DOHH2 (cell line): Measurements from ENCODE around the gene CLDN25.

Experiments used
- H3F3A ChIP-seq: fragments of 200-600 bp; sonication (generic), shearing (Covaris generic); 2 replicates; pipeline ENCODE4 v1.6.0; 2016; ENCODE audit warnings: antibody characterized with exemption, mild to moderate bottlenecking; ENCODE audit not compliant: control insufficient read depth, insufficient read depth
- H3K27ac ChIP-seq: fragments of 200-600 bp; sonication (generic); 2 replicates; pipeline ENCODE4 v1.5.1; 2014; ENCODE audit warnings: low read depth, mild to moderate bottlenecking, low read length, moderate library complexity
- H3K27me3 ChIP-seq: fragments of 200-600 bp; sonication (generic); 2 replicates; pipeline ENCODE4 v1.6.1; 2014; ENCODE audit warnings: mild to moderate bottlenecking, low read length, mixed read lengths; ENCODE audit not compliant: control insufficient read depth
- H3K36me3 ChIP-seq: fragments of 200-600 bp; sonication (generic); 2 replicates; pipeline ENCODE4 v1.6.1; 2014; ENCODE audit warnings: mild to moderate bottlenecking, low read length, moderate library complexity, mixed read lengths; ENCODE audit not compliant: control insufficient read depth
- H3K4me1 ChIP-seq: fragments of 200-600 bp; sonication (generic); 2 replicates; pipeline ENCODE4 v1.6.1; 2014; ENCODE audit warnings: mild to moderate bottlenecking, low read length, mixed read lengths; ENCODE audit not compliant: control insufficient read depth
- H3K4me2 ChIP-seq: fragments of 200-600 bp; sonication (generic); 2 replicates; pipeline ENCODE4 v1.6.0; 2014; ENCODE audit warnings: mild to moderate bottlenecking, low read length, moderate library complexity
- H3K4me3 ChIP-seq: fragments of 200-600 bp; sonication (generic); 2 replicates; pipeline ENCODE4 v1.5.1; 2014; ENCODE audit warnings: mild to moderate bottlenecking, low read length, mixed read lengths
- H3K79me2 ChIP-seq: fragments of 200-600 bp; sonication (generic); 2 replicates; pipeline ENCODE4 v1.6.1; 2014; ENCODE audit warnings: mild to moderate bottlenecking, low read length, mixed read lengths; ENCODE audit not compliant: control insufficient read depth
- H3K9me2 ChIP-seq: fragments of 200-600 bp; sonication (generic); replicated peaks from 2 replicates; pipeline ENCODE4 v1.6.1; 2014; ENCODE audit warnings: mild to moderate bottlenecking, low read length, mixed read lengths; ENCODE audit not compliant: control insufficient read depth
- H3K9me3 ChIP-seq: fragments of 200-600 bp; sonication (generic); 2 replicates; pipeline ENCODE4 v1.6.1; 2014; ENCODE audit warnings: antibody characterized with exemption, low read length, mixed read lengths; ENCODE audit not compliant: control insufficient read depth, insufficient read depth
- H4K20me1 ChIP-seq: fragments of 200-600 bp; sonication (generic); 2 replicates; pipeline ENCODE4 v1.6.0; 2014; ENCODE audit warnings: low read depth, mild to moderate bottlenecking, antibody characterized with exemption, low read length, moderate library complexity; ENCODE audit not compliant: control insufficient read depth, insufficient read depth
- EZH2phosphoT487 ChIP-seq: fragments of 200-600 bp; sonication (generic); IDR thresholded peaks from 2 replicates; pipeline ENCODE4 v1.6.1; 2017; ENCODE audit warnings: borderline replicate concordance, mild to moderate bottlenecking, antibody characterized with exemption, low read length, moderate library complexity, mixed read lengths
- TF ChIP-seq, protein P1 (sequence below): fragments of 200-600 bp; sonication (generic); IDR thresholded peaks from one replicate; pipeline ENCODE4 v1.5.1; 2014; ENCODE audit warnings: antibody characterized with exemption, mild to moderate bottlenecking, low read depth, low read length; ENCODE audit not compliant: poor library complexity, severe bottlenecking

CLDN25 gene

DNA sequence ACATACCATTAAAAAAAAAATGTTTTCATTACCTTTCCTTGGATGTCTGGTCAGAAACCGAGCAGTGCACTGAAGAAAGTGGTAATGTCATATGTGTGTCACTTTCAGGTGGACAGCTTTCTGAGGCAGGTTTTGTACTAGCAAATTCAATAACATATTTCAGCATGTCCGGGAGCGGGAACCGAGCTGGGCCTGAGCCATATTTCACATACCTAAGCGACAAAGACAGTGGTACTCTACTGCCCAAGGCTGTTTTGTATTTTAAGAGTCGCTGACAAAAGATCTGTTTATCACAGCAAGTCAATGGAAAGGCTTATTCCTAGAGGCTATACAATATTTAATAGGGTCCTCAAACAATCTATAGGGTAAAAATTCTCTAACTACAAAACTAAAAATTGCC is 38.0 kb downstream of the CLDN25 start:
- Histone ChIP-seq H3K4me1 (peaks cover 4% of the 10 kb centered on the region), H3K36me3 (peaks cover 42% of the 10 kb centered on the region), H3K4me3 (no peak overlapping the region), H3K9me2 (no peaks in the 10 kb centered on the region), H3K79me2 (no peaks in the 10 kb centered on the region), H3K27me3 (no peaks in the 10 kb centered on the region), H3F3A (no peaks in the 10 kb centered on the region), H3K4me2 (no peak overlapping the region), H4K20me1 (no peaks in the 10 kb centered on the region), H3K9me3 (no peaks in the 10 kb centered on the region), H3K27ac (no peak overlapping the region)
- TF ChIP-seq, protein P1, sequence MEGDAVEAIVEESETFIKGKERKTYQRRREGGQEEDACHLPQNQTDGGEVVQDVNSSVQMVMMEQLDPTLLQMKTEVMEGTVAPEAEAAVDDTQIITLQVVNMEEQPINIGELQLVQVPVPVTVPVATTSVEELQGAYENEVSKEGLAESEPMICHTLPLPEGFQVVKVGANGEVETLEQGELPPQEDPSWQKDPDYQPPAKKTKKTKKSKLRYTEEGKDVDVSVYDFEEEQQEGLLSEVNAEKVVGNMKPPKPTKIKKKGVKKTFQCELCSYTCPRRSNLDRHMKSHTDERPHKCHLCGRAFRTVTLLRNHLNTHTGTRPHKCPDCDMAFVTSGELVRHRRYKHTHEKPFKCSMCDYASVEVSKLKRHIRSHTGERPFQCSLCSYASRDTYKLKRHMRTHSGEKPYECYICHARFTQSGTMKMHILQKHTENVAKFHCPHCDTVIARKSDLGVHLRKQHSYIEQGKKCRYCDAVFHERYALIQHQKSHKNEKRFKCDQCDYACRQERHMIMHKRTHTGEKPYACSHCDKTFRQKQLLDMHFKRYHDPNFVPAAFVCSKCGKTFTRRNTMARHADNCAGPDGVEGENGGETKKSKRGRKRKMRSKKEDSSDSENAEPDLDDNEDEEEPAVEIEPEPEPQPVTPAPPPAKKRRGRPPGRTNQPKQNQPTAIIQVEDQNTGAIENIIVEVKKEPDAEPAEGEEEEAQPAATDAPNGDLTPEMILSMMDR = no peak
- no peak for TF ChIP-seq EZH2phosphoT487

DNA sequence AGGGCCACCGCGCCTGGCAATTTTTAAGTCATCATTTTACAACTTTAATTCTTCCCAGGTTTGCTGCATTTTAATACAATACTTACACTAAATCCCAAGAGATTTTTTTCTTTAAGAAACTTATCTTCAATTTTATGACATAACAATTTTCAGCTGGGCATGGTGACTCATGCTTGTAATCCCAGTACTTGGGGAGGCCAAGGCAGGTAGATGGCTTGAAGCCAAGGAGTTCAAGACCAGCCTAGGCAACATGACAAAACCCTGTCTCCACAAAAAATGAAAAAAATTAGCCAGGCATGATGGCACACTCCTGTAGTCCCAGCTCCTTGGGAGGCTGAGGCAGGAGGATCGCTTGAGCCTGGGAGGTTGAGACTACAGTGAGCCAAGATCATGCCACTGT is 38.8 kb downstream of the CLDN25 start:
- Histone ChIP-seq H3K4me3 (no peak overlapping the region), H3F3A (no peaks in the 10 kb centered on the region), H3K4me1 (no peaks in the 10 kb centered on the region), H3K27ac (no peak overlapping the region), H3K79me2 (no peaks in the 10 kb centered on the region), H3K36me3 (peaks cover 41% of the 10 kb centered on the region), H3K9me2 (no peaks in the 10 kb centered on the region), H3K4me2 (no peak overlapping the region), H3K27me3 (no peaks in the 10 kb centered on the region), H4K20me1 (no peaks in the 10 kb centered on the region), H3K9me3 (no peaks in the 10 kb centered on the region)
- no peak for TF ChIP-seq EZH2phosphoT487
- TF ChIP-seq, protein P1 = no peak

DNA sequence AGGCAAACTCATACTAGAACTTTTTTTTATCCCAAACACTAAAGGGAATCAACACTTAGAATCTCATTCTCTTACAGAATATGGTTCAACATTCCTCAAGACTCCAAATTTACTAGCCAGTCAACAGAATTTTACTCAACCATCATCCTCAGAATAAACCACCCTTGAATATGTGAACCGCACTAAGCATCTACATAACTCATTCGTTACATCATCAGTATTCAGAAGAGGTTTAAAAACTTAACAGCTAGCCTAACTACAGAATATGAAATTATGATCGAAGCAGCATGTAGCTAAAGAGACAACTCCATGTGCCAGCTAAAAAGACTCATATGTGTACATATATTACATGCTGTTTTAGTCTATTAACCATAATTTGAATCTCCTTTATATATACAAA is 47.9 kb downstream of the CLDN25 start:
- H3K79me2 ChIP-seq = no peaks in the 10 kb centered on the region
- H3F3A ChIP-seq = no peaks in the 10 kb centered on the region
- TF ChIP-seq, protein P1 = no peak
- TF ChIP-seq EZH2phosphoT487 = no peak
- peaks cover 53% of the 10 kb centered on the region for H3K36me3 ChIP-seq
- no peak overlapping the region for H3K4me3 ChIP-seq
- no peaks in the 10 kb centered on the region for H4K20me1 ChIP-seq
- no peaks in the 10 kb centered on the region for H3K9me2 ChIP-seq
- no peaks in the 10 kb centered on the region for H3K9me3 ChIP-seq
- no peaks in the 10 kb centered on the region for H3K27me3 ChIP-seq
- H3K4me1 ChIP-seq = no peaks in the 10 kb centered on the region
- H3K4me2 ChIP-seq = no peak overlapping the region
- no peak overlapping the region for H3K27ac ChIP-seq

DNA sequence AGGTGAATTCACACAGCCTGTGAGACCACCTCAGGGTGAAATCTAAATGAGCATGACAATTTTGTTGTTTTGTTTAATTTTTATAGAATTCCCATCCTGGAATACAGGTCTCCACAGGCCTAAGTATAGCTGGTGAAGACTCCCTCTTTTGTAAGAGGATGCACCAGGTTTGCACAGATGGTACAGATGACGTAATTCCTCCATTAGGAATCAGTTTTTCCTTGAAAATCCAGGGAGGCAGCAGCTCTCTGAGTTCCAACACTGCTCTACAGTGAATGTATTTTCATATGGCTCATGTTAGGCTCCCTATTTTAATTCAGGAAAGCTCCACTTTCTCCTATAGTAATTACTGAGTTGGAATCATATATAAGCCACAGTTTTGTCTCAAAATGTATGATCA is 48.6 kb downstream of the CLDN25 start:
- Histone ChIP-seq H3K27ac (no peak overlapping the region), H3F3A (no peaks in the 10 kb centered on the region), H3K4me3 (no peak overlapping the region), H3K27me3 (no peaks in the 10 kb centered on the region), H3K4me2 (no peak overlapping the region), H3K4me1 (no peaks in the 10 kb centered on the region), H3K9me2 (no peaks in the 10 kb centered on the region), H3K79me2 (no peaks in the 10 kb centered on the region), H4K20me1 (no peaks in the 10 kb centered on the region), H3K36me3 (peaks cover 48% of the 10 kb centered on the region), H3K9me3 (no peaks in the 10 kb centered on the region)
- no peak for TF ChIP-seq EZH2phosphoT487
- TF ChIP-seq, protein P1 = no peak
